ENCODE data around the gene BCR.
A peak's percentile ranks its signal among the peaks of the same experiment; 100 is the strongest.

The BCR gene

DNA sequence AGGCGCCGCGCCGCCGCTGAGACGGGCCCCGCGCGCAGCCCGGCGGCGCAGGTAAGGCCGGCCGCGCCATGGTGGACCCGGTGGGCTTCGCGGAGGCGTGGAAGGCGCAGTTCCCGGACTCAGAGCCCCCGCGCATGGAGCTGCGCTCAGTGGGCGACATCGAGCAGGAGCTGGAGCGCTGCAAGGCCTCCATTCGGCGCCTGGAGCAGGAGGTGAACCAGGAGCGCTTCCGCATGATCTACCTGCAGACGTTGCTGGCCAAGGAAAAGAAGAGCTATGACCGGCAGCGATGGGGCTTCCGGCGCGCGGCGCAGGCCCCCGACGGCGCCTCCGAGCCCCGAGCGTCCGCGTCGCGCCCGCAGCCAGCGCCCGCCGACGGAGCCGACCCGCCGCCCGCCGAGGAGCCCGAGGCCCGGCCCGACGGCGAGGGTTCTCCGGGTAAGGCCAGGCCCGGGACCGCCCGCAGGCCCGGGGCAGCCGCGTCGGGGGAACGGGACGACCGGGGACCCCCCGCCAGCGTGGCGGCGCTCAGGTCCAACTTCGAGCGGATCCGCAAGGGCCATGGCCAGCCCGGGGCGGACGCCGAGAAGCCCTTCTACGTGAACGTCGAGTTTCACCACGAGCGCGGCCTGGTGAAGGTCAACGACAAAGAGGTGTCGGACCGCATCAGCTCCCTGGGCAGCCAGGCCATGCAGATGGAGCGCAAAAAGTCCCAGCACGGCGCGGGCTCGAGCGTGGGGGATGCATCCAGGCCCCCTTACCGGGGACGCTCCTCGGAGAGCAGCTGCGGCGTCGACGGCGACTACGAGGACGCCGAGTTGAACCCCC lies 798 bp downstream of the BCR start:
- peaks cover 42% of the 10 kb centered on the region for H3K36me3 ChIP-seq (ENCODE audit: control insufficient read depth, low read length)
- no peak for TF ChIP-seq EZH2phosphoT487 (IDR thresholded peaks at IDR 0.05; ENCODE audit: borderline replicate concordance, low read length)
- TF ChIP-seq, protein P1, sequence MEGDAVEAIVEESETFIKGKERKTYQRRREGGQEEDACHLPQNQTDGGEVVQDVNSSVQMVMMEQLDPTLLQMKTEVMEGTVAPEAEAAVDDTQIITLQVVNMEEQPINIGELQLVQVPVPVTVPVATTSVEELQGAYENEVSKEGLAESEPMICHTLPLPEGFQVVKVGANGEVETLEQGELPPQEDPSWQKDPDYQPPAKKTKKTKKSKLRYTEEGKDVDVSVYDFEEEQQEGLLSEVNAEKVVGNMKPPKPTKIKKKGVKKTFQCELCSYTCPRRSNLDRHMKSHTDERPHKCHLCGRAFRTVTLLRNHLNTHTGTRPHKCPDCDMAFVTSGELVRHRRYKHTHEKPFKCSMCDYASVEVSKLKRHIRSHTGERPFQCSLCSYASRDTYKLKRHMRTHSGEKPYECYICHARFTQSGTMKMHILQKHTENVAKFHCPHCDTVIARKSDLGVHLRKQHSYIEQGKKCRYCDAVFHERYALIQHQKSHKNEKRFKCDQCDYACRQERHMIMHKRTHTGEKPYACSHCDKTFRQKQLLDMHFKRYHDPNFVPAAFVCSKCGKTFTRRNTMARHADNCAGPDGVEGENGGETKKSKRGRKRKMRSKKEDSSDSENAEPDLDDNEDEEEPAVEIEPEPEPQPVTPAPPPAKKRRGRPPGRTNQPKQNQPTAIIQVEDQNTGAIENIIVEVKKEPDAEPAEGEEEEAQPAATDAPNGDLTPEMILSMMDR (IDR thresholded peaks at IDR 0.05; ENCODE audit: low read depth, low read length, poor library complexity, severe bottlenecking), result no peak
- H3K9me3 ChIP-seq (ENCODE audit: control insufficient read depth, insufficient read depth, low read length), result peaks cover 13% of the 10 kb centered on the region
- no peaks in the 10 kb centered on the region for H3K27me3 ChIP-seq (ENCODE audit: control insufficient read depth, low read length)
- peaks cover 25% of the 10 kb centered on the region for H4K20me1 ChIP-seq (ENCODE audit: control insufficient read depth, insufficient read depth, low read depth, low read length)
- H3K4me1 ChIP-seq (ENCODE audit: control insufficient read depth, low read length), result peaks cover 62% of the 10 kb centered on the region
- peak overlapping the region; percentile 91 for H3K4me2 ChIP-seq (ENCODE audit: low read length)
- H3K9me2 ChIP-seq (replicated peaks; ENCODE audit: control insufficient read depth, low read length), result no peaks in the 10 kb centered on the region
- peaks cover 54% of the 10 kb centered on the region for H3K79me2 ChIP-seq (ENCODE audit: control insufficient read depth, low read length)
- H3K4me3 ChIP-seq (ENCODE audit: low read length), result peak overlapping the region; percentile 90
- peaks cover 11% of the 10 kb centered on the region for H3F3A ChIP-seq (ENCODE audit: control insufficient read depth, insufficient read depth)
- peak overlapping the region; percentile 46 for H3K27ac ChIP-seq (ENCODE audit: low read depth, low read length)

DNA sequence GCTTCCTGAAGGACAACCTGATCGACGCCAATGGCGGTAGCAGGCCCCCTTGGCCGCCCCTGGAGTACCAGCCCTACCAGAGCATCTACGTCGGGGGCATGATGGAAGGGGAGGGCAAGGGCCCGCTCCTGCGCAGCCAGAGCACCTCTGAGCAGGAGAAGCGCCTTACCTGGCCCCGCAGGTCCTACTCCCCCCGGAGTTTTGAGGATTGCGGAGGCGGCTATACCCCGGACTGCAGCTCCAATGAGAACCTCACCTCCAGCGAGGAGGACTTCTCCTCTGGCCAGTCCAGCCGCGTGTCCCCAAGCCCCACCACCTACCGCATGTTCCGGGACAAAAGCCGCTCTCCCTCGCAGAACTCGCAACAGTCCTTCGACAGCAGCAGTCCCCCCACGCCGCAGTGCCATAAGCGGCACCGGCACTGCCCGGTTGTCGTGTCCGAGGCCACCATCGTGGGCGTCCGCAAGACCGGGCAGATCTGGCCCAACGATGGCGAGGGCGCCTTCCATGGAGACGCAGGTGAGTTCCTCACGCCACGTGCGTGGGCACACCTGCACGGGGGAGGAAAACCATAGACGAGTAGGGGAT lies 1.5 kb downstream of the BCR start:
- TF ChIP-seq EZH2phosphoT487 (IDR thresholded peaks at IDR 0.05; ENCODE audit: borderline replicate concordance, low read length), result no peak
- Histone ChIP-seq H3K4me3 (ENCODE audit: low read length) (peak overlapping the region; percentile 90), H3F3A (ENCODE audit: control insufficient read depth, insufficient read depth) (peaks cover 11% of the 10 kb centered on the region), H3K79me2 (ENCODE audit: control insufficient read depth, low read length) (peaks cover 61% of the 10 kb centered on the region), H3K27me3 (ENCODE audit: control insufficient read depth, low read length) (no peaks in the 10 kb centered on the region), H3K27ac (ENCODE audit: low read depth, low read length) (peak overlapping the region; percentile 46), H3K9me3 (ENCODE audit: control insufficient read depth, insufficient read depth, low read length) (peaks cover 6% of the 10 kb centered on the region), H3K9me2 (replicated peaks; ENCODE audit: control insufficient read depth, low read length) (no peaks in the 10 kb centered on the region), H4K20me1 (ENCODE audit: control insufficient read depth, insufficient read depth, low read depth, low read length) (peaks cover 25% of the 10 kb centered on the region), H3K4me2 (ENCODE audit: low read length) (peak overlapping the region; percentile 91), H3K4me1 (ENCODE audit: control insufficient read depth, low read length) (peaks cover 67% of the 10 kb centered on the region), H3K36me3 (ENCODE audit: control insufficient read depth, low read length) (peaks cover 49% of the 10 kb centered on the region)

DNA sequence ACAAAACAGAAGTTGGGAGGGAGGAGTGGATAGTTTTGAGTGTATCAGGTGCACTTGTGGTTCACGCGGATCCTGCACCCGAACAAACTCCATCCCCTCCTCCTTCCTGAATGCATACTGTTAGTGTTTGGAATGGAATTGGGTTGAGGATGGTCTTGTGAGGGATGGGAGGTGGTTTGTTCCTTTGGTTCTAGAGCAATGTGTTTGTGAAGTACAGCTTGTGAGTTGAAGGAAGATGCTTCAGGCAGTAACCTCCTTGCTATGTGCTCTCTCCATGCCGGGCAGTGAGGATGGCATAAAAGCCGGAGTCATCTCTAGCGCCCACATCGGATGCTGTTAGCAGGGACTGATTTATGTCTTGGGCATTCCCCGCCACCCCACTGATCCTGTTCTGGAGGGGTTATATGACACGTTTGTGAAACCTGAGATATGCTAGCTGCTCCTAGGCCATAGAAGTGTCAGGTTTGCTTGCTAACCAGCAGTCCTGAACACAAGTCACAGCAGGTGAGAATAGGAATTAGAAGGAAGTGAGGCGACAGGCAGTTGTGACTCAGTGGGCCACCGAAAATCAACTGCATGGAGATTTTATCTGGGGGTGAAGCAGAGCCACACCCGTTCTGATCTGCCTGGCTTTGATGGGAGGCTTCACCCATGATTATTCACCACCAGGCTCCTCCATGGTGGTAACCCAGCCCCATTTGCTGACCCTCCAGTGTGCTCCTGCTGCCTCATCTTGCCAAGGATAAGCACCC lies 2.2 kb downstream of the BCR start:
- peaks cover 73% of the 10 kb centered on the region for H3K4me1 ChIP-seq (ENCODE audit: control insufficient read depth, low read length)
- H3K4me3 ChIP-seq (ENCODE audit: low read length), result peak overlapping the region; percentile 90
- peaks cover 68% of the 10 kb centered on the region for H3K79me2 ChIP-seq (ENCODE audit: control insufficient read depth, low read length)

More for the DNA sequence above, 2.2 kb downstream of the BCR start:
- no peak for TF ChIP-seq EZH2phosphoT487 (IDR thresholded peaks at IDR 0.05; ENCODE audit: borderline replicate concordance, low read length)
- TF ChIP-seq, protein P1 (IDR thresholded peaks at IDR 0.05; ENCODE audit: low read depth, low read length, poor library complexity, severe bottlenecking), result no peak
- Histone ChIP-seq H4K20me1 (ENCODE audit: control insufficient read depth, insufficient read depth, low read depth, low read length) (peaks cover 25% of the 10 kb centered on the region), H3K9me3 (ENCODE audit: control insufficient read depth, insufficient read depth, low read length) (no peaks in the 10 kb centered on the region), H3K27me3 (ENCODE audit: control insufficient read depth, low read length) (no peaks in the 10 kb centered on the region), H3K4me2 (ENCODE audit: low read length) (peak overlapping the region; percentile 91), H3K9me2 (replicated peaks; ENCODE audit: control insufficient read depth, low read length) (no peaks in the 10 kb centered on the region), H3F3A (ENCODE audit: control insufficient read depth, insufficient read depth) (peaks cover 11% of the 10 kb centered on the region), H3K36me3 (ENCODE audit: control insufficient read depth, low read length) (peaks cover 56% of the 10 kb centered on the region), H3K27ac (ENCODE audit: low read depth, low read length) (peak overlapping the region; percentile 46)

Data from DOHH2 (cell line).